ENCODE measurements around the gene SPCS2. TPM values are rescaled to one million over a fixed set of nuclear protein-coding genes. Genes with fewer than 3 reads are reported as not detected.

SPCS2 gene
- total and polyA plus RNA-seq, 3 experiments from 2014 or later: 150 to 273 (median 151) TPM

DNA sequence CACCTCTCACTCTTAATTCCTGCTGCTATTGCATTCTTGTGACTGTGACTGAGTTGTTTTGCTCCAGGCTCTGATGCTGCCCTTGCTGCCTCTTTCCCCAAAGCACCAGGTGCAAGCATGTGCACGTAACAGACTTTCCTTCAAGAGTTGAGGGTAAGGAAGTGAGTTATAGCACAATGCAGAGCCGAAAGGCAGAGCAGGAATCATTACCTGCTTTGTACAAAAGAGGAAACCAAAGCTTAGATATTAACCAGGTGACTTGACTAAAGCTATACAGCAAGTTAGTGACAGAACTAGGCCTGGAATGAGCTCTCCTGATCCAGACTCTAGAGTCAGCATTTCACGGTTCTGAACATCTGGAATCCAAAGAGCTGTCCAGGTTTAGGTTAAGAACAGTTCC, 73.2 kb downstream of the SPCS2 start:
- H3K27me3 ChIP-seq (ENCODE audit: insufficient read depth, low read length, poor library complexity, severe bottlenecking): no peaks in the 10 kb centered on the region
- H3K4me3 ChIP-seq (ENCODE audit: low read length): no peak overlapping the region
- Mint-ChIP-seq H3K27me3 (no peaks in the 10 kb centered on the region), H3K27ac (no peak overlapping the region), H3K36me3 (peaks cover 3 to 5% (median 4%) of the 10 kb centered on the region in 3 donors), H3K9me3 (peaks cover 0 to 4% (median 2%) of the 10 kb centered on the region in 5 donors), H3K4me1 (no peaks in the 10 kb centered on the region), H3K4me3 (no peak overlapping the region)
- POLR2A ChIA-PET: no interaction called here
- CTCF ChIA-PET: interaction anchor here (0.7 to 5.5 kb wide), 16 partner anchors 9 to 280 kb away, joined by 3 to 38 read pairs (median 4); no protein-coding TSS in a partner anchor
- H3K9me3 ChIP-seq (ENCODE audit: low read length): no peaks in the 10 kb centered on the region
- H3K4me1 ChIP-seq (ENCODE audit: insufficient read depth, low read length): no peaks in the 10 kb centered on the region
- H3K36me3 ChIP-seq (ENCODE audit: insufficient read depth, low read length): no peaks in the 10 kb centered on the region
- no peak for DNase-seq
- no peak overlapping the region for H3K27ac ChIP-seq (ENCODE audit: low read depth, low read length)

DNA sequence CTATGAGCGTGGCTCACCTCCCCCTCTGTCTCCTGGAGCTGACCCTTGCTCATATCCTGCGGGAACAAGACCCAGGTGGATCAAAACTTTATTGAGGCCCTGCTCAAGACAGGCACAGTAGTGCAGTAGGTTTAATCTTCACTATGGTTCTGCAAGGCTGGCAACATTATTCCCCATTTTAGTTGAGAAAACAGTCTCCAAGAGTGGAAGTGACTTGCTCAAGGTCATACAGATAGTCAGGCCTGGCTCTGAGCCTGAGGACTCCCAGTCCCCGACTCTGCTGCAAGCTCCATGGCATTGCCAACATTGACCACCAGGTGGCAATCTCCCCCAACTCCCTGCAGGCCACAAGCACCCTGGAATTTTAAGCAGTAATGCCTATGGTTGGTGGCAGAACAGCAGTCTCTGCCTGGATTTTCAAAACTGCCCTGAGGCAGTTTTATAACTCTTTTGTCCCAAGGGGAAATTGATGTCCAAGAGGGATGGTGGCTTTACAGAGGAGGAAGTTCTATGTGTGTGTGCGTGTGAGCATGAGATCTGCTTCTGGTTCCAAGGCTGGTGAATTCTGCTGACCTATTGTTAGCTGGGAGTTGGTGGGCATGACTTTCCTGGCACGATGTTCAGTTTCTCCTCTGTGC, 73.8 kb downstream of the SPCS2 start:
- Histone ChIP-seq H3K4me1 (ENCODE audit: insufficient read depth, low read length) (no peaks in the 10 kb centered on the region), H3K36me3 (ENCODE audit: insufficient read depth, low read length) (no peaks in the 10 kb centered on the region), H3K9me3 (ENCODE audit: low read length) (no peaks in the 10 kb centered on the region), H3K27ac (ENCODE audit: low read depth, low read length) (no peak overlapping the region), H3K27me3 (ENCODE audit: insufficient read depth, low read length, poor library complexity, severe bottlenecking) (no peaks in the 10 kb centered on the region), H3K4me3 (ENCODE audit: low read length) (no peak overlapping the region)
- no peaks in the 10 kb centered on the region for H3K4me1 Mint-ChIP-seq
- no peaks in the 10 kb centered on the region for H3K27me3 Mint-ChIP-seq
- H3K4me3 Mint-ChIP-seq: no peak overlapping the region
- peak; percentile 50 to 76 (median 52) for DNase-seq
- H3K36me3 Mint-ChIP-seq: peaks cover 3 to 5% (median 4%) of the 10 kb centered on the region in 3 donors
- peaks cover 0 to 4% (median 2%) of the 10 kb centered on the region in 5 donors for H3K9me3 Mint-ChIP-seq
- POLR2A ChIA-PET: no interaction called here
- CTCF ChIA-PET: interaction anchor here (0.6 to 5.5 kb wide), 18 partner anchors 8 to 366 kb away, joined by 3 to 38 read pairs (median 4); no protein-coding TSS in a partner anchor
- H3K27ac Mint-ChIP-seq: no peak overlapping the region

DNA sequence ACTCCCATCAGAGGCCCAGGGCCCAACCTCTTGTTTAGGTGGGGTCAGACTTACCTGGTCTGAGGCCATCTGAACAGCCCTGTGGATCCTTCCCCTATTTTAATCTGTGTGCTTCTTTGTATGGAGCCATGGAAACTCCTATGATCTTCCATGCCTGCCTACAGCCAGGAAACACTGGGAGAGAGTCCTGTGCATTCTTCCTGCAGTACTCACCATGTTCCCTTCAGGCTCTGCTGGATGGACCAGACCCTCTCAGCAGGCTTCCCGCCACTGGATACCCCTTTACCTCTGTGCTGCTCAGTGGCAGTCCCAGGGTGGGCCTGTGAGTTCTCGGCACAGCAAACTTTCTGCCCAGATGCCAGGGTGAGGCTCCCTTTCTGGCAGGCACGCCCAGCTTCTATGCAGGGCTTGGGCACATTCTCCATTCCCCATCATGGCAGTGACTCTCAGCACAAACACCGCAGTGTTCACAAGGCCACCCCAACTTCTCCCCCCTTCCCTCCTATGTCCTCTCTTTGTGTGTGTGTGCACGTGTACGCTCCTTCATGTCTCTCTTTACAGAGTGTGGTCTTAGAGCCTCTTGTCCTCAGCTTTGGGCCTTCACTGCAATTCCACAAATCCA, 74.5 kb downstream of the SPCS2 start:
- no peak overlapping the region for H3K27ac ChIP-seq (ENCODE audit: low read depth, low read length)
- H3K36me3 ChIP-seq (ENCODE audit: insufficient read depth, low read length): no peaks in the 10 kb centered on the region
- Mint-ChIP-seq H3K4me3 (no peak overlapping the region), H3K27ac (no peak overlapping the region), H3K9me3 (peaks cover 0 to 4% (median 2%) of the 10 kb centered on the region in 5 donors), H3K4me1 (no peaks in the 10 kb centered on the region), H3K36me3 (peaks cover 3 to 4% (median 4%) of the 10 kb centered on the region in 3 donors), H3K27me3 (no peaks in the 10 kb centered on the region)
- H3K4me1 ChIP-seq (ENCODE audit: insufficient read depth, low read length): no peaks in the 10 kb centered on the region
- no peaks in the 10 kb centered on the region for H3K9me3 ChIP-seq (ENCODE audit: low read length)
- POLR2A ChIA-PET: no interaction called here
- DNase-seq: no peak
- no peak overlapping the region for H3K4me3 ChIP-seq (ENCODE audit: low read length)
- H3K27me3 ChIP-seq (ENCODE audit: insufficient read depth, low read length, poor library complexity, severe bottlenecking): no peaks in the 10 kb centered on the region
- CTCF ChIA-PET: interaction anchor here (0.6 to 5.5 kb wide), 11 partner anchors 8 to 365 kb away, joined by 3 to 38 read pairs (median 5); no protein-coding TSS in a partner anchor

DNA sequence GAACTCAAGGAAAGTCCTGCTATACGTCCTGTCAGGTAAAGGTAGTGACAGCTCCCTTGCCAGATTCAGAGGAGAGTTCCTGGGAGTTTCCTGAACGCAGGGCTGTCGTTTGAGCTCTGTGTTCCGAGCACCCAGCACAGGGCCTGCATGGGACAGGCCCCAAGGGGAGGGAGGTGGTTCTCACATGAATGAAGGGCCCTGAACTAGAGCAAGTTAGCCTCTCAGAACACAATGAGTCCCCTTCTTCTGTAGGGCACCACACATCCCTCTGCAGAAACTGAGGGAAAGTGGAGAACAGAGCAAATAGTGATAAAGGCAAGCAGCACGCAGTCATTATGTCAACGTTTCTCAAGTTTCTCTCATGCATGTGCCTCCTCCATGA, 75.0 kb downstream of the SPCS2 start:
- no peaks in the 10 kb centered on the region for H3K36me3 ChIP-seq (ENCODE audit: insufficient read depth, low read length)
- H3K4me1 Mint-ChIP-seq: no peaks in the 10 kb centered on the region
- H3K27ac ChIP-seq (ENCODE audit: low read depth, low read length): no peak overlapping the region
- CTCF ChIA-PET: interaction anchor here (1.4 to 5.5 kb wide), 3 partner anchors 181 to 247 kb away, joined by 5 to 38 read pairs (median 13); no protein-coding TSS in a partner anchor
- H3K9me3 ChIP-seq (ENCODE audit: low read length): no peaks in the 10 kb centered on the region
- no peaks in the 10 kb centered on the region for H3K36me3 Mint-ChIP-seq
- H3K27ac Mint-ChIP-seq: no peak overlapping the region
- no peaks in the 10 kb centered on the region for H3K4me1 ChIP-seq (ENCODE audit: insufficient read depth, low read length)
- peaks cover 0 to 2% (median 0%) of the 10 kb centered on the region in 5 donors for H3K9me3 Mint-ChIP-seq
- POLR2A ChIA-PET: no interaction called here
- no peak overlapping the region for H3K4me3 Mint-ChIP-seq
- no peak for DNase-seq
- H3K27me3 ChIP-seq (ENCODE audit: insufficient read depth, low read length, poor library complexity, severe bottlenecking): no peaks in the 10 kb centered on the region
- H3K27me3 Mint-ChIP-seq: no peaks in the 10 kb centered on the region
- H3K4me3 ChIP-seq (ENCODE audit: low read length): no peak overlapping the region

DNA sequence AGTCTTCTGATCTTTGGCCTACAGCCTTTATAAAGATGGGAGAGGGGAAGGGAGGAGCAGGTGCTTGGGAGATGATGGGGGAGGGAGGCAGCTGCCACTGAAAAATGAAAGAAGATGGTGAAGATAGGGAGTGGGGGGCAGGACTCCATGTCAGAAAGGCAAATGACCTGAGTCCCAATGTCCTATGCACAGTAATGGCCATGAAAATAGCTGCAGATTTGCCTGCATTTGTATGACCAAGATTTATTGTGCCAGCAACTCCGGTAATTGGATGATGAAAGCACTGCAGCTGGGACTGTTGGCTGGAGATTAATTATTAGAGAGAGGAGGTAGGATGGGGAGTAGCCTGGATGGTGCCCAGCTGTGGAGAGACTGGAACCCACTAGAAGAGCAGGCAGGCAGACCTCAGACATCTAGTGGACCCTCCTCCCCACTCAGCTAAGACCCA, 75.7 kb downstream of the SPCS2 start:
- Histone ChIP-seq H3K4me1 (ENCODE audit: insufficient read depth, low read length) (no peaks in the 10 kb centered on the region), H3K27ac (ENCODE audit: low read depth, low read length) (no peak overlapping the region), H3K36me3 (ENCODE audit: insufficient read depth, low read length) (no peaks in the 10 kb centered on the region), H3K27me3 (ENCODE audit: insufficient read depth, low read length, poor library complexity, severe bottlenecking) (no peaks in the 10 kb centered on the region), H3K9me3 (ENCODE audit: low read length) (no peaks in the 10 kb centered on the region), H3K4me3 (ENCODE audit: low read length) (no peak overlapping the region)
- no peaks in the 10 kb centered on the region for H3K4me1 Mint-ChIP-seq
- CTCF ChIA-PET: interaction anchor here (1.4 to 5.5 kb wide), 2 partner anchors 180 to 224 kb away, joined by 5 to 38 read pairs; no protein-coding TSS in a partner anchor
- no peaks in the 10 kb centered on the region for H3K36me3 Mint-ChIP-seq
- POLR2A ChIA-PET: no interaction called here
- peak overlapping the region in 1 of 8 donors; percentile 19 for H3K27ac Mint-ChIP-seq
- no peaks in the 10 kb centered on the region for H3K27me3 Mint-ChIP-seq
- H3K4me3 Mint-ChIP-seq: no peak overlapping the region
- H3K9me3 Mint-ChIP-seq: peaks cover 0 to 2% (median 0%) of the 10 kb centered on the region in 5 donors
- no peak for DNase-seq

DNA sequence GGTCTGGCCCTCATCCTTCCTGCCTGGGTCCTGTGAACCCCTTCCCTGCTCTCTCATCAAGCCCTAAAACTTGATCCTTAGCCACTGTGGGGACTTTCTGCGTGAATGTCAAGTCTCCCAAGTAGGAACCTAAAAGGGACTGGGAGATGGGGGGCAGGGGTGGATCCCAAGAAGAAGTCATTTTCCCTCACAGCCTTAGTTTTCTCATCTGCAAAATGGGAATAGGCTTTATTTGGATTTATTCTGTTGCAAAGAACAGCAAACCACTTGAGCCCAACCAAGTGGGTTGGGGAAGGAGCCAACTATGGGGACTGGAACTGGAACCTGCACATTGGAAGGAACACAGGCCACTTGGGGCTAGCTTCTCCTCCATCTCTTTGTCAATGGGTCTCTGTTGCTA, 76.5 kb downstream of the SPCS2 start:
- H3K36me3 Mint-ChIP-seq: no peaks in the 10 kb centered on the region
- POLR2A ChIA-PET: no interaction called here
- peaks cover 0 to 1% of the 10 kb centered on the region in 2 donors for H3K27me3 Mint-ChIP-seq
- no peaks in the 10 kb centered on the region for H3K4me1 Mint-ChIP-seq
- CTCF ChIA-PET: interaction anchor here (5.5 kb wide), 1 partner anchor 223 kb away, joined by 38 read pairs; no protein-coding TSS in a partner anchor
- no peak for DNase-seq
- H3K27me3 ChIP-seq (ENCODE audit: insufficient read depth, low read length, poor library complexity, severe bottlenecking): no peaks in the 10 kb centered on the region
- no peak overlapping the region for H3K4me3 ChIP-seq (ENCODE audit: low read length)
- H3K36me3 ChIP-seq (ENCODE audit: insufficient read depth, low read length): no peaks in the 10 kb centered on the region
- H3K9me3 ChIP-seq (ENCODE audit: low read length): no peaks in the 10 kb centered on the region
- no peaks in the 10 kb centered on the region for H3K4me1 ChIP-seq (ENCODE audit: insufficient read depth, low read length)
- H3K9me3 Mint-ChIP-seq: no peaks in the 10 kb centered on the region
- no peak overlapping the region for H3K27ac ChIP-seq (ENCODE audit: low read depth, low read length)
- H3K4me3 Mint-ChIP-seq: no peak overlapping the region
- H3K27ac Mint-ChIP-seq: no peak overlapping the region

DNA sequence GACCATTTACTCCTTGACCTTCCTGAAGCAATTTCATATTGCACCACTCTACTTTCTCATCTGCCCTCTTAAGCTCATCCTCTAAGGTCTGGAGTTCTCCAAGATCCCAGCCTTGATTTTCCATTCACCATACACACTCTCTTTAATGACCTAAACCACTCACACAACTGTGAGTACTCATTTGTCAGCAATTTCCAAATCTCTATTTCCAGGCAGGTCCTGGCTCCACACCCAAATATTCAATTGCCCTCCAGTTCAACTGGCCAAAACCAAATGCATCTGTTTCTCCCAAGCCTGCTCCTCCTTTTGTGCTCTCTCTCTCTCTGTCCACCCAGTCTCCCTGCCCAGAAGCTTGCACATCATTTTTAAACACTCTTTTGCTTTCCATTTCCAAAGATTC, 79.3 kb downstream of the SPCS2 start:
- H3K27me3 Mint-ChIP-seq: peaks cover 0 to 1% of the 10 kb centered on the region in 2 donors
- H3K9me3 ChIP-seq (ENCODE audit: low read length): no peaks in the 10 kb centered on the region
- H3K9me3 Mint-ChIP-seq: no peaks in the 10 kb centered on the region
- no peak overlapping the region for H3K27ac ChIP-seq (ENCODE audit: low read depth, low read length)
- no peaks in the 10 kb centered on the region for H3K4me1 ChIP-seq (ENCODE audit: insufficient read depth, low read length)
- DNase-seq: no peak
- H3K27me3 ChIP-seq (ENCODE audit: insufficient read depth, low read length, poor library complexity, severe bottlenecking): no peaks in the 10 kb centered on the region
- no peaks in the 10 kb centered on the region for H3K4me1 Mint-ChIP-seq
- H3K4me3 Mint-ChIP-seq: no peak overlapping the region
- CTCF ChIA-PET: no interaction called here
- POLR2A ChIA-PET: no interaction called here
- peak overlapping the region in 1 of 8 donors; percentile 17 for H3K27ac Mint-ChIP-seq
- H3K4me3 ChIP-seq (ENCODE audit: low read length): no peak overlapping the region
- no peaks in the 10 kb centered on the region for H3K36me3 ChIP-seq (ENCODE audit: insufficient read depth, low read length)
- no peaks in the 10 kb centered on the region for H3K36me3 Mint-ChIP-seq

All from CD8-positive, alpha-beta memory T cell (primary cell).